ENCODE data around the gene MTMR2. TPM values are rescaled to one million over a fixed set of nuclear protein-coding genes. Genes with fewer than 3 reads are reported as not detected.

The MTMR2 gene
- total RNA-seq, 1 experiment from 2014 or later = 29.1 TPM

GRCh38 chr11:95827696-95828095 lies 96.2 kb downstream of the MTMR2 start:
- CTCF ChIA-PET = interaction anchor here (1.4 kb wide), 1 partner anchor 9 kb away, joined by 4 read pairs; no protein-coding TSS in a partner anchor
- RAD21 ChIA-PET (ENCODE audit: low non-redundant PET in 1 of 2, low total read pairs in 2 of 2, uncharacterized antibody in 2 of 2, unreplicated experiment in 2 of 2) = no interaction called here
- Histone ChIP-seq H3K4me1 (ENCODE audit: control insufficient read depth in 1 of 2, insufficient read depth in 2 of 2, low read length in 2 of 2) (no peaks in the 10 kb centered on the region), H3K27ac (ENCODE audit: low read depth, low read length) (no peak overlapping the region), H3K27me3 (ENCODE audit: insufficient read depth, low read length) (no peaks in the 10 kb centered on the region), H3K4me2 (ENCODE audit: low read length) (no peak overlapping the region), H2AFZ (ENCODE audit: low read depth, low read length, poor library complexity, severe bottlenecking) (no peak overlapping the region), H3K9me2 (ENCODE audit: insufficient read depth) (no peaks in the 10 kb centered on the region), H3K79me2 (ENCODE audit: insufficient read depth, low read length) (no peaks in the 10 kb centered on the region), H3K36me3 (ENCODE audit: control insufficient read depth in 1 of 2, insufficient read depth in 2 of 2, low read length in 2 of 2) (peaks cover 8 to 18% of the 10 kb centered on the region in 2 experiments), H4K20me1 (ENCODE audit: insufficient read depth) (no peaks in the 10 kb centered on the region), H3K9ac (ENCODE audit: low read length) (no peak overlapping the region), H3K9me3 (ENCODE audit: control insufficient read depth in 1 of 2, insufficient read depth in 1 of 2, low read depth in 1 of 2, low read length in 2 of 2) (no peaks in the 10 kb centered on the region), H3K4me3 (replicated peaks in 1 of 2; ENCODE audit: low read depth in 1 of 2, low read length in 2 of 2) (no peak overlapping the region)
- DNase-seq (ENCODE audit: low read depth, low spot score) (no peak), ATAC-seq (no peak)
- POLR2A ChIA-PET = interaction anchor here (0.6 kb wide), 1 partner anchor 999 kb away, joined by 3 read pairs; no protein-coding TSS in a partner anchor
- BruUV-seq (replicated peaks) = no TSS peak
- TF ChIP-seq SIN3A (IDR thresholded peaks at IDR 0.05; ENCODE audit: low read depth) (no peak), ATF3 (IDR thresholded peaks at IDR 0.05) (no peak), EGR1 (IDR thresholded peaks at IDR 0.05; ENCODE audit: low read depth) (no peak), CBX3 (IDR thresholded peaks at IDR 0.05; ENCODE audit: low read depth) (no peak), CTCF (IDR thresholded peaks at IDR 0.05 in 2 of 3, conservative IDR thresholded peaks at IDR 0.05 in 1 of 3; ENCODE audit: borderline replicate concordance in 1 of 3, insufficient read depth in 1 of 3, low read depth in 2 of 3, low read length in 2 of 3) (no peak), ZNF274 (IDR thresholded peaks at IDR 0.05; ENCODE audit: low read depth, low read length) (no peak), TCF7L2 (IDR thresholded peaks at IDR 0.05; ENCODE audit: borderline replicate concordance, extremely low read depth, insufficient read depth, insufficient read length) (no peak), SRF (IDR thresholded peaks at IDR 0.05; ENCODE audit: low read depth) (no peak), POLR2AphosphoS5 (IDR thresholded peaks at IDR 0.05; ENCODE audit: low read depth, low read length) (no peak)
- intact Hi-C loops (cut with micrococcal nuclease) = no loop called here
